ENCODE measurements around the gene LILRB5.

GRCh38 chr19:54262066-54262465 lies 5.0 kb upstream of the LILRB5 start:
- no peak for TF ChIP-seq GATA3 (IDR thresholded peaks at IDR 0.05; ENCODE audit: low read depth, low read length)
- TF ChIP-seq GATA2 (IDR thresholded peaks at IDR 0.05; ENCODE audit: low read depth, low read length) = no peak

Data from SH-SY5Y (cell line).